Caco-2 (cell line): ENCODE results near the gene PTPN3. TPM values are rescaled to one million over a fixed set of nuclear protein-coding genes. Genes with fewer than 3 reads are reported as not detected.

Experiments used
- BruUV-seq: library from RNA; stranded (reverse); fragments of 400-500 nt; replicated peaks from 2 replicates; lab custom pipeline; 2021; lab: Mats Ljungman, UMichigan
- CTCF ChIA-PET: fragments of 300-600 bp; sonication (Branson Sonifier 250); formaldehyde crosslinking; loops from one replicate; lab custom pipeline; 2022; ENCODE audit warnings: antibody characterized with exemption; lab: Charles Lee
- POLR2A ChIA-PET: fragments of 300-600 bp; sonication (Branson Sonifier 250); formaldehyde crosslinking; loops from one replicate; lab custom pipeline; 2022; ENCODE audit warnings: antibody characterized with exemption; lab: Charles Lee
- DNase-seq, 2 experiments: peaks; one replicate each; pipeline versions ENCODE4 v3.0.0 to v3.0.0-alpha.2; 2020 to 2022
- H3K27me3 ChIP-seq: replicated peaks from 2 replicates; pipeline ENCODE4 v1.6.0; 2011; ENCODE audit warnings: low read length; ENCODE audit not compliant: control insufficient read depth, insufficient read depth
- H3K36me3 ChIP-seq: 2 replicates; pipeline ENCODE4 v1.5.1; 2011; ENCODE audit warnings: low read length; ENCODE audit not compliant: control insufficient read depth, insufficient read depth
- H3K4me1 ChIP-seq: fragments of 250-450 bp; sonication (Bioruptor Pico); 2 replicates; pipeline ENCODE4 v1.5.1; 2020; ENCODE audit warnings: mild to moderate bottlenecking
- H3K4me3 ChIP-seq: 2 replicates; pipeline ENCODE4 v1.5.1; 2011; ENCODE audit warnings: low read depth, mild to moderate bottlenecking, control low read depth, low read length
- H3K9me3 ChIP-seq: fragments of 250-450 bp; sonication (Bioruptor Pico); 2 replicates; pipeline ENCODE4 v1.5.1; 2020; ENCODE audit warnings: mild to moderate bottlenecking, moderate library complexity
- H3K27ac Mint-ChIP-seq: one replicate; pipeline ENCODE4 v1.8.0; 2022; ENCODE audit warnings: mixed read lengths; ENCODE audit not compliant: unreplicated experiment
- H3K27me3 Mint-ChIP-seq: one replicate; pipeline ENCODE4 v1.8.0; 2022; ENCODE audit warnings: mixed read lengths; ENCODE audit not compliant: insufficient read depth, unreplicated experiment
- H3K36me3 Mint-ChIP-seq: one replicate; pipeline ENCODE4 v1.8.0; 2022; ENCODE audit warnings: mild to moderate bottlenecking, mixed read lengths; ENCODE audit not compliant: insufficient read depth, unreplicated experiment
- H3K4me1 Mint-ChIP-seq: one replicate; pipeline ENCODE4 v1.8.0; 2022; ENCODE audit warnings: low read depth, mixed read lengths; ENCODE audit not compliant: unreplicated experiment
- H3K4me3 Mint-ChIP-seq: one replicate; pipeline ENCODE4 v1.8.0; 2022; ENCODE audit warnings: mild to moderate bottlenecking, moderate library complexity, mixed read lengths; ENCODE audit not compliant: unreplicated experiment
- H3K9me3 Mint-ChIP-seq: one replicate; pipeline ENCODE4 v1.8.0; 2022; ENCODE audit warnings: mixed read lengths; ENCODE audit not compliant: unreplicated experiment
- intact Hi-C: fragments of 100-400 bp; cut with micrococcal nuclease; formaldehyde crosslinking; loops from one replicate; pipeline ENCODE4 v1.10.0; 2022; ENCODE audit not compliant: unreplicated experiment
- total RNA-seq: library from RNA; stranded (reverse); gene quantifications from 2 replicates; pipeline ENCODE4 v1.2.3, GENCODE V29; 2022
- TF ChIP-seq, protein P1 (sequence below), 2 experiments: fragments of 200-600 bp in 1 of 2; IDR thresholded peaks; 1 replicate in 1 of 2; 2 replicates in 1 of 2; pipeline versions ENCODE4 v1.5.1 to v1.8.0; 2011 to 2022; ENCODE audit warnings: antibody characterized with exemption in 1 of 2, control low read depth in 1 of 2, inconsistent platforms in 1 of 2, low read depth in 1 of 2, low read length in 1 of 2, mild to moderate bottlenecking in 1 of 2, moderate library complexity in 1 of 2; ENCODE audit not compliant: insufficient read depth in 1 of 2, severe bottlenecking in 1 of 2, unreplicated experiment in 1 of 2

The PTPN3 gene
- total RNA-seq, 1 experiment from 2014 or later, result 12.4 TPM

DNA sequence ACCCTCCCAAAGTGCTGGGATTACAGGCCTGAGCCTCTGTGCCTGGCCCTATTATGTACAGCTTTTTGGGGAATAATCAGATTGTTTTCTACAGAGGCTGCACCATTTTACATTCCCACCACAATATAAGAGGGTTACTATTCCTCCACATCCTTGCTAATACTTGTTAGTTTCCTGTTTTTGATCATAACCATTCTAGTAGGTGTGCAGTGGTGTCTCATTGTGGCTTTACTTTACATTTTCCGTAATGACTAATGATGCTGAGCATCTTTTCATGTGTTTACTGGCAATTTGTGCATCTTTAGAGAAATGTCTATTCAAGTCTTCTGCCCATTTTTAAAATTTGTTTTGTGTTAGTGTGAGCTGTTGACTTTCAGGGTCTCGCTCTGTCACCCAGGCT, 18.3 kb downstream of the PTPN3 start:
- POLR2A ChIA-PET, result no interaction called here
- intact Hi-C loops, result no loop called here
- TF ChIP-seq, protein P1, sequence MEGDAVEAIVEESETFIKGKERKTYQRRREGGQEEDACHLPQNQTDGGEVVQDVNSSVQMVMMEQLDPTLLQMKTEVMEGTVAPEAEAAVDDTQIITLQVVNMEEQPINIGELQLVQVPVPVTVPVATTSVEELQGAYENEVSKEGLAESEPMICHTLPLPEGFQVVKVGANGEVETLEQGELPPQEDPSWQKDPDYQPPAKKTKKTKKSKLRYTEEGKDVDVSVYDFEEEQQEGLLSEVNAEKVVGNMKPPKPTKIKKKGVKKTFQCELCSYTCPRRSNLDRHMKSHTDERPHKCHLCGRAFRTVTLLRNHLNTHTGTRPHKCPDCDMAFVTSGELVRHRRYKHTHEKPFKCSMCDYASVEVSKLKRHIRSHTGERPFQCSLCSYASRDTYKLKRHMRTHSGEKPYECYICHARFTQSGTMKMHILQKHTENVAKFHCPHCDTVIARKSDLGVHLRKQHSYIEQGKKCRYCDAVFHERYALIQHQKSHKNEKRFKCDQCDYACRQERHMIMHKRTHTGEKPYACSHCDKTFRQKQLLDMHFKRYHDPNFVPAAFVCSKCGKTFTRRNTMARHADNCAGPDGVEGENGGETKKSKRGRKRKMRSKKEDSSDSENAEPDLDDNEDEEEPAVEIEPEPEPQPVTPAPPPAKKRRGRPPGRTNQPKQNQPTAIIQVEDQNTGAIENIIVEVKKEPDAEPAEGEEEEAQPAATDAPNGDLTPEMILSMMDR (IDR thresholded peaks at IDR 0.05; ENCODE audit: insufficient read depth in 1 of 2, low read depth in 1 of 2, low read length in 1 of 2, severe bottlenecking in 1 of 2, unreplicated experiment in 1 of 2), result no peak

DNA sequence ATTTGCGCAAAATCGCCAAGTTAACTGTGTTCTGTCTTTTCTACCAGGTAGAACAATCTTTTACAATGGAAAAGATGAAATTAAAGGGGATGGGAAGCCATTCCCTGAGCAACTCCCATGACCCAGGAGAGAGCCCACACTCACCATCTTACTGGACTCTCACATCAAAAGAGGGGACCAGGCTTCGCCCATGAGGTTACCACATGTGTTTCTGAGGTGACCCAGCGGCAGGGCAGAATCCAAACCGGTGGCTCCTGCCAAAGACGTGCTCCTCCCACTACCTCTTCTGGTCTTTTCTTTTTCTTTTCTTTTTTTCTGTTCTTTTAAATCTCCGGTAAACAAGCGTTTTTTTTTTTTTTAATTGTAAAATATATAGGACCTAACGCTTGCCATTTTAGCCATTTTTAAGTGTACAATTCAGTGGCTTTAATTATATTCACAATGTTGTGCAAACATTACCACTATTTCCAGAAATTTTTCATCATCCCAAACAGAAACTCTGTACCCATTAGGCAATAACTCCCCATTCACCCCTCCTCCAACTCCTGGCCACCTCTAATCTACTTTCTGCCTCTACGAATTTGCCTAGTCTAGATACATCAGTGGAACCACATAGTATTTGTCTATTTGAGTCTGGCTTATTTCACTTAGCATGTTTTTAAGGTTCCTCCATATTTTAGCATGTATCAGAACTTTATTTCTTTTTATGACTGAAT, 19.3 kb downstream of the PTPN3 start:
- CTCF ChIA-PET, result interaction anchor here (1.8 kb wide), 1 partner anchor 9 kb away, joined by 4 read pairs; no protein-coding TSS in a partner anchor
- Mint-ChIP-seq H3K27me3 (no peaks in the 10 kb centered on the region), H3K36me3 (no peaks in the 10 kb centered on the region), H3K4me3 (no peak overlapping the region), H3K27ac (peak overlapping the region; percentile 96), H3K9me3 (no peaks in the 10 kb centered on the region), H3K4me1 (peaks cover 38% of the 10 kb centered on the region)
- intact Hi-C loops, result no loop called here
- Histone ChIP-seq H3K27me3 (no peaks in the 10 kb centered on the region), H3K4me3 (no peak overlapping the region), H3K4me1 (peaks cover 36% of the 10 kb centered on the region), H3K9me3 (no peaks in the 10 kb centered on the region), H3K36me3 (no peaks in the 10 kb centered on the region)
- no TSS peak for BruUV-seq
- POLR2A ChIA-PET, result no interaction called here
- no peak for DNase-seq
- TF ChIP-seq, protein P1 (IDR thresholded peaks at IDR 0.05; ENCODE audit: insufficient read depth in 1 of 2, low read depth in 1 of 2, low read length in 1 of 2, severe bottlenecking in 1 of 2, unreplicated experiment in 1 of 2), result no peak

More for the DNA sequence above, 18.3 kb downstream of the PTPN3 start:
- Histone ChIP-seq H3K27me3 (no peaks in the 10 kb centered on the region), H3K4me1 (peaks cover 36% of the 10 kb centered on the region), H3K4me3 (no peak overlapping the region), H3K36me3 (no peaks in the 10 kb centered on the region), H3K9me3 (no peaks in the 10 kb centered on the region)
- CTCF ChIA-PET, result interaction anchor here (1.8 kb wide), 1 partner anchor 10 kb away, joined by 4 read pairs; no protein-coding TSS in a partner anchor
- Mint-ChIP-seq H3K27me3 (no peaks in the 10 kb centered on the region), H3K36me3 (no peaks in the 10 kb centered on the region), H3K4me3 (no peak overlapping the region), H3K9me3 (no peaks in the 10 kb centered on the region), H3K27ac (no peak overlapping the region), H3K4me1 (peaks cover 38% of the 10 kb centered on the region)
- DNase-seq, result no peak
- no TSS peak for BruUV-seq

DNA sequence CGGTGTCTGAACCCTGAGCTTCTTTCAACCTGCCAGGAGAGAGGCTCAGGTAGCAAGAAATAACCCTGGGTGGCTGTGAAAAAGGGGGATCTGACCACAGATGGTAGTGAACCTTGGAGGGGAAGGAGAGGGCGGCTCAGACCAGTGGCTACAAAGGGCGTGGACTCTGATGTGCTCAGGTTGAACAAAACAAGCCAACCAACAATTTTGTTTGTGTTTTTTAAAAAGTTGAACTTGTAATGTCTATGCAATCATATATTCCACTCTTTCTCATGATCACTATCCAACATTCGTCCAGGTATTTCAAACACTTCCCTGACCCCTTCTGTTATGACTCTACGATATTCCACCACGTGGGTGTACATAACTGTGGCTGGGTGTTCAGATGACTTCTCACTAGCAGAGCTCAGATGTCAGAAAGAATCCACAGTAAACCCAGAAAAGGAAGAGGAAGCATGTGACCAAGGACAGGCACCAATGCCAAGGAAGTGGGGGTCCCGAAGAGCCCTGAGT, 20.0 kb downstream of the PTPN3 start:
- POLR2A ChIA-PET, result interaction anchor here (0.6 to 1.5 kb wide), 2 partner anchors 13 to 19 kb away, joined by 4 to 6 read pairs; partner anchors contain the start of gene PTPN3
- BruUV-seq, result TSS peak; percentile 90
- TF ChIP-seq, protein P1 (IDR thresholded peaks at IDR 0.05; ENCODE audit: insufficient read depth in 1 of 2, low read depth in 1 of 2, low read length in 1 of 2, severe bottlenecking in 1 of 2, unreplicated experiment in 1 of 2), result no peak

More for the DNA sequence above, 20.0 kb downstream of the PTPN3 start:
- H3K27ac Mint-ChIP-seq, result peak overlapping the region; percentile 96
- Histone ChIP-seq H3K4me3 (no peak overlapping the region), H3K9me3 (no peaks in the 10 kb centered on the region), H3K27me3 (no peaks in the 10 kb centered on the region), H3K4me1 (peaks cover 36% of the 10 kb centered on the region), H3K36me3 (no peaks in the 10 kb centered on the region)
- no peaks in the 10 kb centered on the region for H3K27me3 Mint-ChIP-seq
- intact Hi-C loops, result no loop called here
- no peaks in the 10 kb centered on the region for H3K36me3 Mint-ChIP-seq
- no peak for DNase-seq
- no peaks in the 10 kb centered on the region for H3K9me3 Mint-ChIP-seq
- H3K4me1 Mint-ChIP-seq, result peaks cover 38% of the 10 kb centered on the region
- peak overlapping the region; percentile 59 for H3K4me3 Mint-ChIP-seq
- CTCF ChIA-PET, result interaction anchor here (0.5 to 1.3 kb wide), 5 partner anchors 8 to 48 kb away, joined by 3 to 7 read pairs (median 4); no protein-coding TSS in a partner anchor
